MG63 (cell line): ENCODE measurements around the gene MYO18B. TPM values are rescaled to one million over a fixed set of nuclear protein-coding genes. Genes with fewer than 3 reads are reported as not detected.

Experiments
- DNase-seq: peaks from one replicate; pipeline ENCODE4 v3.0.0-alpha.2; 2020
- H3K27me3 ChIP-seq: fragments of 250-450 bp; sonication (Bioruptor Pico); 2 replicates; pipeline ENCODE4 v1.5.1; 2020; ENCODE audit warnings: mild to moderate bottlenecking, moderate library complexity
- H3K36me3 ChIP-seq: fragments of 250-450 bp; sonication (Bioruptor Pico); 2 replicates; pipeline ENCODE4 v1.5.1; 2020; ENCODE audit warnings: mild to moderate bottlenecking, moderate library complexity
- H3K4me3 ChIP-seq: fragments of 250-450 bp; sonication (Bioruptor Pico); 2 replicates; pipeline ENCODE4 v1.5.1; 2020; ENCODE audit warnings: mild to moderate bottlenecking, moderate library complexity
- H3K9me3 ChIP-seq: fragments of 250-450 bp; sonication (Bioruptor Pico); 2 replicates; pipeline ENCODE4 v1.5.1; 2020; ENCODE audit warnings: mild to moderate bottlenecking, moderate library complexity
- total RNA-seq: library from RNA; depleted of rRNA; stranded (reverse); fragments of >200 nt; shearing (Covaris generic); gene quantifications from 2 replicates; pipeline ENCODE4 v1.2.3, GENCODE V29; 2014; ENCODE audit warnings: low replicate concordance

MYO18B gene
- total RNA-seq, 1 experiment from 2014 or later, result not detected

- Histone ChIP-seq H3K9me3 (peaks cover 5% of the 10 kb centered on the region; the same call in 1 of the 2 replicates), H3K36me3 (no peaks in the 10 kb centered on the region), H3K27me3 (peaks cover 11% of the 10 kb centered on the region), H3K4me3 (no peak overlapping the region)
- no peak for DNase-seq
Observed at GRCh38 chr22:25919452-25919851, 177.5 kb downstream of the MYO18B start.

GRCh38 chr22:25922141-25922540 is 180.2 kb downstream of the MYO18B start:
- DNase-seq, result no peak
- Histone ChIP-seq H3K9me3 (peaks cover 5% of the 10 kb centered on the region; the same call in 1 of the 2 replicates), H3K27me3 (peaks cover 16% of the 10 kb centered on the region), H3K4me3 (no peak overlapping the region), H3K36me3 (no peaks in the 10 kb centered on the region)

- no peak for DNase-seq
- Histone ChIP-seq H3K4me3 (no peak overlapping the region), H3K9me3 (no peaks in the 10 kb centered on the region), H3K36me3 (no peaks in the 10 kb centered on the region), H3K27me3 (peaks cover 16% of the 10 kb centered on the region)
Observed at GRCh38 chr22:25923914-25924313, 181.9 kb downstream of the MYO18B start.

- no peaks in the 10 kb centered on the region for H3K36me3 ChIP-seq
- no peak for DNase-seq
- no peaks in the 10 kb centered on the region for H3K9me3 ChIP-seq
- H3K4me3 ChIP-seq, result no peak overlapping the region
- peaks cover 24% of the 10 kb centered on the region for H3K27me3 ChIP-seq
Observed at GRCh38 chr22:25928038-25928437, 186.1 kb downstream of the MYO18B start.

GRCh38 chr22:25929321-25929878 is 187.4 kb downstream of the MYO18B start:
- no peaks in the 10 kb centered on the region for H3K36me3 ChIP-seq
- no peaks in the 10 kb centered on the region for H3K9me3 ChIP-seq
- H3K27me3 ChIP-seq, result peaks cover 20% of the 10 kb centered on the region
- H3K4me3 ChIP-seq, result no peak overlapping the region
- no peak for DNase-seq

GRCh38 chr22:25930083-25930482 is 188.1 kb downstream of the MYO18B start:
- peaks cover 15% of the 10 kb centered on the region for H3K27me3 ChIP-seq
- H3K9me3 ChIP-seq, result no peaks in the 10 kb centered on the region
- no peak for DNase-seq
- H3K4me3 ChIP-seq, result no peak overlapping the region
- no peaks in the 10 kb centered on the region for H3K36me3 ChIP-seq

GRCh38 chr22:25930788-25931310 is 188.9 kb downstream of the MYO18B start:
- Histone ChIP-seq H3K4me3 (no peak overlapping the region), H3K27me3 (peaks cover 15% of the 10 kb centered on the region), H3K36me3 (no peaks in the 10 kb centered on the region), H3K9me3 (no peaks in the 10 kb centered on the region)
- DNase-seq, result no peak

- H3K36me3 ChIP-seq, result no peaks in the 10 kb centered on the region
- H3K9me3 ChIP-seq, result no peaks in the 10 kb centered on the region
- H3K27me3 ChIP-seq, result peaks cover 15% of the 10 kb centered on the region
- no peak overlapping the region for H3K4me3 ChIP-seq
- DNase-seq, result no peak
Observed at GRCh38 chr22:25933158-25933788, 191.3 kb downstream of the MYO18B start.

- H3K27me3 ChIP-seq, result peaks cover 12% of the 10 kb centered on the region
- no peaks in the 10 kb centered on the region for H3K9me3 ChIP-seq
- DNase-seq, result no peak
- no peak overlapping the region for H3K4me3 ChIP-seq
- H3K36me3 ChIP-seq, result no peaks in the 10 kb centered on the region
Observed at GRCh38 chr22:25935266-25936058, 193.5 kb downstream of the MYO18B start.

- no peak for DNase-seq
- no peak overlapping the region for H3K4me3 ChIP-seq
- peaks cover 2% of the 10 kb centered on the region; the same call in 1 of the 2 replicates for H3K27me3 ChIP-seq
- no peaks in the 10 kb centered on the region for H3K9me3 ChIP-seq
- H3K36me3 ChIP-seq, result no peaks in the 10 kb centered on the region
Observed at GRCh38 chr22:25938151-25938550, 196.2 kb downstream of the MYO18B start.

- Histone ChIP-seq H3K36me3 (no peaks in the 10 kb centered on the region), H3K27me3 (no peaks in the 10 kb centered on the region; the same call in 1 of the 2 replicates), H3K9me3 (no peaks in the 10 kb centered on the region), H3K4me3 (no peak overlapping the region)
- DNase-seq, result no peak
Observed at GRCh38 chr22:25939384-25939783, 197.4 kb downstream of the MYO18B start.

GRCh38 chr22:25940479-25940878 is 198.5 kb downstream of the MYO18B start:
- no peaks in the 10 kb centered on the region for H3K27me3 ChIP-seq
- DNase-seq, result no peak
- H3K36me3 ChIP-seq, result no peaks in the 10 kb centered on the region
- H3K4me3 ChIP-seq, result no peak overlapping the region
- no peaks in the 10 kb centered on the region for H3K9me3 ChIP-seq

GRCh38 chr22:25941365-25941960 is 199.5 kb downstream of the MYO18B start:
- Histone ChIP-seq H3K27me3 (no peaks in the 10 kb centered on the region), H3K4me3 (no peak overlapping the region), H3K36me3 (no peaks in the 10 kb centered on the region), H3K9me3 (no peaks in the 10 kb centered on the region)
- DNase-seq, result no peak

- Histone ChIP-seq H3K9me3 (no peaks in the 10 kb centered on the region), H3K4me3 (no peak overlapping the region), H3K36me3 (no peaks in the 10 kb centered on the region), H3K27me3 (no peaks in the 10 kb centered on the region)
- DNase-seq, result no peak
Observed at GRCh38 chr22:25942115-25942855, 200.3 kb downstream of the MYO18B start.

- no peaks in the 10 kb centered on the region for H3K9me3 ChIP-seq
- peak; percentile 77 for DNase-seq
- H3K27me3 ChIP-seq, result no peaks in the 10 kb centered on the region
- H3K4me3 ChIP-seq, result no peak overlapping the region
- no peaks in the 10 kb centered on the region for H3K36me3 ChIP-seq
Observed at GRCh38 chr22:25942856-25943411, 200.9 kb downstream of the MYO18B start.

- Histone ChIP-seq H3K4me3 (no peak overlapping the region), H3K27me3 (no peaks in the 10 kb centered on the region; the same call in 1 of the 2 replicates), H3K9me3 (no peaks in the 10 kb centered on the region), H3K36me3 (no peaks in the 10 kb centered on the region)
- no peak for DNase-seq
Observed at GRCh38 chr22:25950111-25950510, 208.1 kb downstream of the MYO18B start.
